GM12878 (cell line): ENCODE results near the gene TMTC1.

Experiments used
- CTCF ChIP-seq, 3 experiments: IDR thresholded peaks in 2 of 3; conservative IDR thresholded peaks in 1 of 3; 2 replicates each; pipeline ENCODE4 v1.5.1; 2011; ENCODE audit warnings: low read depth in 3 of 3, low read length in 3 of 3, mild to moderate bottlenecking in 3 of 3, control low read depth in 2 of 3, moderate library complexity in 2 of 3, inconsistent platforms in 1 of 3, mixed read lengths in 1 of 3; ENCODE audit not compliant: control insufficient read depth in 2 of 3, insufficient read depth in 1 of 3; ENCODE audit errors: extremely low read depth in 1 of 3
- HCFC1 ChIP-seq: fragments of 150-350 bp; IDR thresholded peaks from 2 replicates; pipeline ENCODE4 v1.6.1; 2014; ENCODE audit warnings: low read length
- HDGF ChIP-seq: fragments of 450-650 bp; IDR thresholded peaks from 2 replicates; pipeline ENCODE4 v1.6.1; 2016; ENCODE audit warnings: antibody characterized with exemption
- NFIC ChIP-seq: IDR thresholded peaks from 2 replicates; pipeline ENCODE4 v1.6.1; 2012; ENCODE audit warnings: low read depth, mild to moderate bottlenecking, inconsistent platforms, low read length, moderate library complexity
- PBX3 ChIP-seq: IDR thresholded peaks from 2 replicates; pipeline ENCODE4 v1.6.1; 2011; ENCODE audit warnings: mild to moderate bottlenecking, low read depth, low read length, moderate library complexity; ENCODE audit not compliant: insufficient replicate concordance
- POLR2AphosphoS2 ChIP-seq: IDR thresholded peaks from 2 replicates; pipeline ENCODE4 v1.6.1; 2011; ENCODE audit warnings: low read depth, mild to moderate bottlenecking, low read length, improper control_type of control experiment, moderate library complexity
- RAD21 ChIP-seq: IDR thresholded peaks from 2 replicates; pipeline ENCODE4 v1.6.1; 2011; ENCODE audit warnings: mild to moderate bottlenecking, low read depth, low read length, moderate library complexity; ENCODE audit not compliant: insufficient read depth
- RBBP5 ChIP-seq: fragments of 200-600 bp; sonication (generic); conservative IDR thresholded peaks from 2 replicates; pipeline ENCODE4 v1.6.1; 2016
- REST ChIP-seq: IDR thresholded peaks from 2 replicates; pipeline ENCODE4 v1.6.1; 2012; ENCODE audit warnings: mild to moderate bottlenecking, low read depth, low read length
- SMC3 ChIP-seq: IDR thresholded peaks from 2 replicates; pipeline ENCODE4 v1.6.1; 2011; ENCODE audit warnings: low read length, improper control_type of control experiment, borderline replicate concordance
- TAF1 ChIP-seq: IDR thresholded peaks from 2 replicates; pipeline ENCODE4 v1.6.1; 2011; ENCODE audit warnings: mild to moderate bottlenecking, low read depth, low read length, borderline replicate concordance
- TBL1XR1 ChIP-seq: IDR thresholded peaks from 2 replicates; pipeline ENCODE4 v1.6.1; 2012; ENCODE audit warnings: low read depth, low read length, improper control_type of control experiment
- USF1 ChIP-seq: IDR thresholded peaks from 2 replicates; pipeline ENCODE4 v1.6.1; 2011; ENCODE audit warnings: borderline replicate concordance, low read depth, mild to moderate bottlenecking, moderate library complexity, mixed read lengths, low read length; ENCODE audit not compliant: insufficient read depth; ENCODE audit errors: extremely low read length
- ZNF592 ChIP-seq: fragments of 450-650 bp; IDR thresholded peaks from 2 replicates; pipeline ENCODE4 v1.6.1; 2017; ENCODE audit warnings: mild to moderate bottlenecking, moderate library complexity

- TF ChIP-seq NFIC = no peak
- TF ChIP-seq ZNF592 = no peak
- TF ChIP-seq PBX3 = no peak
- no peak for TF ChIP-seq SMC3
- TF ChIP-seq RAD21 = no peak
- TF ChIP-seq REST = no peak
- no peak for TF ChIP-seq TBL1XR1
- no peak for TF ChIP-seq USF1
- no peak for TF ChIP-seq CTCF (IDR thresholded peaks at IDR 0.05 in 2 of 3, conservative IDR thresholded peaks at IDR 0.05 in 1 of 3; ENCODE audit: control insufficient read depth in 2 of 3, extremely low read depth in 1 of 3, insufficient read depth in 1 of 3, low read depth in 3 of 3, low read length in 3 of 3)
- no peak for TF ChIP-seq HCFC1
- no peak for TF ChIP-seq POLR2AphosphoS2
- no peak for TF ChIP-seq TAF1
- no peak for TF ChIP-seq RBBP5
- TF ChIP-seq HDGF = no peak
Measured at GRCh38 chr12:29589286-29589820, 194.4 kb downstream of the TMTC1 start.
